ENCODE data around the gene ENAH.

Gene ENAH

GRCh38 chr1:225480825-225481434 lies 172.0 kb downstream of the ENAH start:
- Histone ChIP-seq H3K4me3 (ENCODE audit: low read depth, low read length, poor library complexity, severe bottlenecking) (no peak overlapping the region), H3K4me1 (ENCODE audit: insufficient read depth, low read length, severe bottlenecking) (peaks cover 17% of the 10 kb centered on the region), H3K27me3 (ENCODE audit: insufficient read depth, low read length) (0 out of 2 replicates have a peak, but pooled peaks cover 3% of the 10 kb centered on the region), H3K9me3 (ENCODE audit: low read length) (no peaks in the 10 kb centered on the region), H3F3A (ENCODE audit: insufficient read depth, low read length) (no peaks in the 10 kb centered on the region), H3K27ac (ENCODE audit: low read depth, low read length, poor library complexity, severe bottlenecking) (no peak overlapping the region), H3K9me2 (ENCODE audit: low read depth, low read length) (no peaks in the 10 kb centered on the region), H3K9ac (ENCODE audit: low read length) (no peak overlapping the region), H3K36me3 (ENCODE audit: insufficient read depth, low read length) (no peaks in the 10 kb centered on the region), H2AFZ (ENCODE audit: low read length) (no peak overlapping the region), H3K79me2 (ENCODE audit: insufficient read depth, low read length) (no peaks in the 10 kb centered on the region), H3K4me2 (ENCODE audit: low read length) (no peak overlapping the region), H4K20me1 (ENCODE audit: insufficient read depth, low read length) (no peaks in the 10 kb centered on the region)
- TF ChIP-seq CTCF (IDR thresholded peaks at IDR 0.05; ENCODE audit: low read length) (peak; percentile 93), EZH2 (IDR thresholded peaks at IDR 0.05; ENCODE audit: borderline replicate concordance, low read length) (no peak)

- no peak for TF ChIP-seq CTCF (IDR thresholded peaks at IDR 0.05; ENCODE audit: low read length)
- no peak for TF ChIP-seq EZH2 (IDR thresholded peaks at IDR 0.05; ENCODE audit: borderline replicate concordance, low read length)
- H3K9me2 ChIP-seq (ENCODE audit: low read depth, low read length) = no peaks in the 10 kb centered on the region
- H3K27me3 ChIP-seq (ENCODE audit: insufficient read depth, low read length) = 0 out of 2 replicates have a peak, but pooled peaks cover 3% of the 10 kb centered on the region
- H4K20me1 ChIP-seq (ENCODE audit: insufficient read depth, low read length) = no peaks in the 10 kb centered on the region
- H3K4me2 ChIP-seq (ENCODE audit: low read length) = no peak overlapping the region
- H3K36me3 ChIP-seq (ENCODE audit: insufficient read depth, low read length) = no peaks in the 10 kb centered on the region
- H3K9ac ChIP-seq (ENCODE audit: low read length) = no peak overlapping the region
- H3K4me1 ChIP-seq (ENCODE audit: insufficient read depth, low read length, severe bottlenecking) = peaks cover 19% of the 10 kb centered on the region
- H3F3A ChIP-seq (ENCODE audit: insufficient read depth, low read length) = no peaks in the 10 kb centered on the region
- H3K4me3 ChIP-seq (ENCODE audit: low read depth, low read length, poor library complexity, severe bottlenecking) = no peak overlapping the region
- H2AFZ ChIP-seq (ENCODE audit: low read length) = no peak overlapping the region
- H3K9me3 ChIP-seq (ENCODE audit: low read length) = no peaks in the 10 kb centered on the region
- no peak overlapping the region for H3K27ac ChIP-seq (ENCODE audit: low read depth, low read length, poor library complexity, severe bottlenecking)
- no peaks in the 10 kb centered on the region for H3K79me2 ChIP-seq (ENCODE audit: insufficient read depth, low read length)
Observed at GRCh38 chr1:225479996-225480720, 172.8 kb downstream of the ENAH start.

GRCh38 chr1:225479341-225479740 lies 173.6 kb downstream of the ENAH start:
- Histone ChIP-seq H2AFZ (ENCODE audit: low read length) (no peak overlapping the region), H3K27ac (ENCODE audit: low read depth, low read length, poor library complexity, severe bottlenecking) (no peak overlapping the region), H3K4me3 (ENCODE audit: low read depth, low read length, poor library complexity, severe bottlenecking) (no peak overlapping the region), H3K9me3 (ENCODE audit: low read length) (no peaks in the 10 kb centered on the region), H4K20me1 (ENCODE audit: insufficient read depth, low read length) (no peaks in the 10 kb centered on the region), H3K27me3 (ENCODE audit: insufficient read depth, low read length) (0 out of 2 replicates have a peak, but pooled peaks cover 3% of the 10 kb centered on the region), H3K4me2 (ENCODE audit: low read length) (no peak overlapping the region), H3K79me2 (ENCODE audit: insufficient read depth, low read length) (no peaks in the 10 kb centered on the region), H3F3A (ENCODE audit: insufficient read depth, low read length) (no peaks in the 10 kb centered on the region), H3K36me3 (ENCODE audit: insufficient read depth, low read length) (no peaks in the 10 kb centered on the region), H3K4me1 (ENCODE audit: insufficient read depth, low read length, severe bottlenecking) (peaks cover 21% of the 10 kb centered on the region), H3K9me2 (ENCODE audit: low read depth, low read length) (no peaks in the 10 kb centered on the region), H3K9ac (ENCODE audit: low read length) (no peak overlapping the region)
- TF ChIP-seq EZH2 (IDR thresholded peaks at IDR 0.05; ENCODE audit: borderline replicate concordance, low read length) (no peak), CTCF (IDR thresholded peaks at IDR 0.05; ENCODE audit: low read length) (no peak)
